Neuronal stem cell (in vitro differentiated cells): Measurements from ENCODE around the gene SND1.
"Not testable (repeated sequence)": the region's sequence is repeated elsewhere in the genome, so short reads cannot be mapped to it uniquely, and the experiment has no call there.

Experiments
- DNase-seq: peaks from one replicate; pipeline ENCODE4 v3.0.0-alpha.2; 2013; ENCODE audit warnings: low spot score
- H2AFZ ChIP-seq: one replicate; pipeline ENCODE4 v1.6.1; 2013; ENCODE audit warnings: mild to moderate bottlenecking, low read length, inconsistent platforms
- H2AK5ac ChIP-seq: 2 replicates; pipeline ENCODE4 v1.6.1; 2013; ENCODE audit warnings: low read depth, mild to moderate bottlenecking, inconsistent platforms, low read length, moderate library complexity, mixed read lengths
- H2BK120ac ChIP-seq: 2 replicates; pipeline ENCODE4 v1.6.1; 2013; ENCODE audit warnings: low read depth, mild to moderate bottlenecking, inconsistent platforms, low read length, moderate library complexity, mixed read lengths
- H2BK12ac ChIP-seq: one replicate; pipeline ENCODE4 v1.6.1; 2013; ENCODE audit warnings: low read length, inconsistent platforms
- H2BK15ac ChIP-seq: 2 replicates; pipeline ENCODE4 v1.6.1; 2013; ENCODE audit warnings: mild to moderate bottlenecking, low read length, inconsistent platforms, mixed read lengths
- H2BK5ac ChIP-seq: one replicate; pipeline ENCODE4 v1.6.1; 2013; ENCODE audit warnings: inconsistent platforms, mild to moderate bottlenecking, low read length, moderate library complexity
- H3K14ac ChIP-seq: one replicate; pipeline ENCODE4 v1.6.1; 2013; ENCODE audit warnings: low read length, inconsistent platforms
- H3K18ac ChIP-seq: 2 replicates; pipeline ENCODE4 v1.6.1; 2013; ENCODE audit warnings: low read length, inconsistent platforms
- H3K23ac ChIP-seq: 2 replicates; pipeline ENCODE4 v1.6.1; 2013; ENCODE audit warnings: low read depth, mild to moderate bottlenecking, mixed read lengths, low read length, inconsistent platforms; ENCODE audit not compliant: poor library complexity
- H3K27ac ChIP-seq: replicated peaks from 3 replicates; pipeline ENCODE4 v1.5.1; 2013; ENCODE audit warnings: low read length, inconsistent platforms
- H3K27me3 ChIP-seq, 3 experiments: 2 replicates each; pipeline ENCODE4 v1.6.1; 2013; ENCODE audit warnings: low read length in 3 of 3, mild to moderate bottlenecking in 2 of 3, inconsistent platforms in 1 of 3, low read depth in 1 of 3, mixed read lengths in 1 of 3, moderate library complexity in 1 of 3; ENCODE audit not compliant: control insufficient read depth in 3 of 3, insufficient read depth in 3 of 3
- H3K36me3 ChIP-seq, 2 donors: replicated peaks in 1 of 2; 2 replicates each; pipeline ENCODE4 v1.6.1; 2013; ENCODE audit warnings: low read length in 2 of 2; ENCODE audit not compliant: control insufficient read depth in 2 of 2, insufficient read depth in 2 of 2
- H3K4ac ChIP-seq: 2 replicates; pipeline ENCODE4 v1.6.1; 2013; ENCODE audit warnings: inconsistent platforms, mild to moderate bottlenecking, low read length, moderate library complexity
- H3K4me1 ChIP-seq, 2 donors: 1 replicate in 1 of 2; 2 replicates in 1 of 2; pipeline ENCODE4 v1.6.1; 2013; ENCODE audit warnings: low read length in 2 of 2, low read depth in 1 of 2; ENCODE audit not compliant: control insufficient read depth in 2 of 2, insufficient read depth in 1 of 2
- H3K4me2 ChIP-seq: one replicate; pipeline ENCODE4 v1.6.1; 2013; ENCODE audit warnings: mild to moderate bottlenecking, low read length, inconsistent platforms; ENCODE audit not compliant: insufficient read depth, poor library complexity, severe bottlenecking
- H3K4me3 ChIP-seq, 2 donors: 2 replicates each; pipeline ENCODE4 v1.5.1; 2013; ENCODE audit warnings: low read length in 2 of 2, mild to moderate bottlenecking in 2 of 2, inconsistent platforms in 1 of 2, moderate library complexity in 1 of 2
- H3K79me1 ChIP-seq: one replicate; pipeline ENCODE4 v1.6.1; 2013; ENCODE audit warnings: low read depth, mild to moderate bottlenecking, inconsistent platforms, low read length, moderate library complexity
- H3K9ac ChIP-seq: one replicate; pipeline ENCODE4 v1.6.1; 2013; ENCODE audit warnings: mild to moderate bottlenecking, low read depth, low read length, inconsistent platforms; ENCODE audit not compliant: poor library complexity
- H3K9me3 ChIP-seq, 2 donors: replicated peaks in 1 of 2; 2 replicates each; pipeline versions ENCODE3 to v1.6.1; 2013; ENCODE audit warnings: low read length in 2 of 2, mild to moderate bottlenecking in 2 of 2, inconsistent platforms in 1 of 2, low read depth in 1 of 2, mixed read lengths in 1 of 2, moderate library complexity in 1 of 2; ENCODE audit not compliant: control insufficient read depth in 2 of 2, insufficient read depth in 1 of 2
- H4K8ac ChIP-seq: one replicate; pipeline ENCODE4 v1.6.1; 2013; ENCODE audit warnings: low read depth, mild to moderate bottlenecking, inconsistent platforms, low read length, moderate library complexity
- H4K91ac ChIP-seq: one replicate; pipeline ENCODE4 v1.6.1; 2013; ENCODE audit warnings: low read length, low read depth, mild to moderate bottlenecking, inconsistent platforms; ENCODE audit not compliant: poor library complexity
- WGBS, 2 donors: extraction: QIAGEN DNeasy Blood & Tissue Kit; methylation state at CpG; one replicate each; pipeline ENCODE4 v1.1.7; 2013; ENCODE audit warnings: missing lambda C conversion rate in 2 of 2, mixed read lengths in 1 of 2; ENCODE audit not compliant: insufficient read length in 2 of 2, insufficient replicate concordance in 1 of 2; ENCODE audit errors: extremely low coverage in 2 of 2; 5-methylcytosine and 5-hydroxymethylcytosine counted together

SND1 gene

GRCh38 chr7:127961786-127962453 lies 309.9 kb downstream of the SND1 start:
- Histone ChIP-seq H2AFZ (no peak overlapping the region), H3K4ac (no peak overlapping the region), H2BK12ac (no peak overlapping the region), H3K36me3 (peaks cover 0 to 10% of the 10 kb centered on the region in 2 donors), H3K14ac (no peak overlapping the region), H3K18ac (no peak overlapping the region), H2AK5ac (no peak overlapping the region), H3K9ac (no peak overlapping the region), H3K23ac (no peak overlapping the region), H2BK5ac (no peak overlapping the region), H4K91ac (no peak overlapping the region), H3K4me1 (peaks cover under 1 to 2% of the 10 kb centered on the region in 2 donors), H3K4me3 (no peak overlapping the region), H3K9me3 (no peaks in the 10 kb centered on the region), H3K27ac (no peak overlapping the region), H2BK120ac (no peak overlapping the region), H4K8ac (no peak overlapping the region), H3K79me1 (no peaks in the 10 kb centered on the region), H3K27me3 (no peaks in the 10 kb centered on the region), H3K4me2 (no peak overlapping the region), H2BK15ac (no peak overlapping the region)
- WGBS, 2 donors = no CpG with 5 or more reads among the region's 9 CpGs
- no peak for DNase-seq

- peaks cover 7% of the 10 kb centered on the region in 2 donors for H3K4me1 ChIP-seq
- H2BK5ac ChIP-seq = no peak overlapping the region
- no peaks in the 10 kb centered on the region for H3K27me3 ChIP-seq
- no peaks in the 10 kb centered on the region for H3K79me1 ChIP-seq
- no peak overlapping the region for H2BK120ac ChIP-seq
- H3K18ac ChIP-seq = no peak overlapping the region
- H2AFZ ChIP-seq = no peak overlapping the region
- no peak overlapping the region for H4K8ac ChIP-seq
- WGBS, 2 donors = no CpG with 5 or more reads among the region's 5 CpGs
- no peak overlapping the region for H2AK5ac ChIP-seq
- H3K4me2 ChIP-seq = no peak overlapping the region
- DNase-seq = no peak
- no peak overlapping the region for H4K91ac ChIP-seq
- H2BK12ac ChIP-seq = no peak overlapping the region
- H3K14ac ChIP-seq = no peak overlapping the region
- H3K4ac ChIP-seq = no peak overlapping the region
- H2BK15ac ChIP-seq = no peak overlapping the region
- no peaks in the 10 kb centered on the region for H3K9me3 ChIP-seq
- no peak overlapping the region for H3K27ac ChIP-seq
- H3K23ac ChIP-seq = no peak overlapping the region
- H3K4me3 ChIP-seq = no peak overlapping the region
- H3K36me3 ChIP-seq = peaks cover 0 to 10% of the 10 kb centered on the region in 2 donors
- H3K9ac ChIP-seq = no peak overlapping the region
Observed at GRCh38 chr7:127962589-127963361, 310.8 kb downstream of the SND1 start.

- peaks cover 0 to 10% of the 10 kb centered on the region in 2 donors for H3K36me3 ChIP-seq
- not testable (repeated sequence) for H3K23ac ChIP-seq, H2BK5ac ChIP-seq, H2AFZ ChIP-seq, H3K9me3 ChIP-seq, H2BK15ac ChIP-seq, H3K27ac ChIP-seq, H2BK120ac ChIP-seq, H3K9ac ChIP-seq, H4K8ac ChIP-seq, H3K4me3 ChIP-seq, H3K18ac ChIP-seq, H3K14ac ChIP-seq, DNase-seq, H3K4ac ChIP-seq, H2BK12ac ChIP-seq, H4K91ac ChIP-seq, H3K27me3 ChIP-seq, H2AK5ac ChIP-seq, H3K4me2 ChIP-seq, H3K79me1 ChIP-seq
- H3K4me1 ChIP-seq = peaks cover 9 to 13% of the 10 kb centered on the region in 2 donors
- no CpG with 5 or more reads among the region's 1 CpG for WGBS, 2 donors
Observed at GRCh38 chr7:127963850-127964249, 311.9 kb downstream of the SND1 start.

- H2BK120ac ChIP-seq = no peak overlapping the region
- H3K27me3 ChIP-seq = no peaks in the 10 kb centered on the region
- H3K4me2 ChIP-seq = no peak overlapping the region
- H3K9me3 ChIP-seq = no peaks in the 10 kb centered on the region
- no peak overlapping the region for H3K4ac ChIP-seq
- no peak overlapping the region for H4K8ac ChIP-seq
- H3K27ac ChIP-seq = no peak overlapping the region
- no peak overlapping the region for H2BK5ac ChIP-seq
- no peak overlapping the region for H3K9ac ChIP-seq
- no peak overlapping the region for H3K18ac ChIP-seq
- DNase-seq = no peak
- H3K23ac ChIP-seq = no peak overlapping the region
- no peak overlapping the region for H3K4me3 ChIP-seq
- no peaks in the 10 kb centered on the region for H3K36me3 ChIP-seq
- no peak overlapping the region for H2BK15ac ChIP-seq
- H2BK12ac ChIP-seq = no peak overlapping the region
- H2AFZ ChIP-seq = no peak overlapping the region
- no peak overlapping the region for H4K91ac ChIP-seq
- no peak overlapping the region for H2AK5ac ChIP-seq
- WGBS, 2 donors = no CpG with 5 or more reads among the region's 2 CpGs
- H3K4me1 ChIP-seq = peaks cover 8 to 14% of the 10 kb centered on the region in 2 donors
- H3K14ac ChIP-seq = no peak overlapping the region
- no peaks in the 10 kb centered on the region for H3K79me1 ChIP-seq
Observed at GRCh38 chr7:127967281-127967680, 315.3 kb downstream of the SND1 start.
